Muscle of back (tissue), 13 donors: ENCODE data around the gene POT1. TPM values are rescaled to one million over a fixed set of nuclear protein-coding genes. Genes with fewer than 3 reads are reported as not detected.
"Not testable (repeated sequence)": the region's sequence is repeated elsewhere in the genome, so short reads cannot be mapped to it uniquely, and the experiment has no call there.

ENCODE experiments used
- DNase-seq, 3 donors: peaks; one replicate each; pipeline versions ENCODE4 v3.0.0 to v3.0.0-alpha.2; 2013
- long read RNA-seq, 9 donors: transcript quantifications; one replicate each; lab custom pipeline, GENCODE V29; 2026
- polyA plus RNA-seq, 10 donors: library from polyadenylated mRNA; unstranded; fragments of 120-200 nt; gene quantifications; one replicate each; pipeline ENCODE4 v1.2.1, GENCODE V29; 2013; ENCODE audit not compliant: insufficient read length in 10 of 10

POT1 gene
- 10 to 100 TPM; 16.0 to 26.1 (median 21.1) TPM for polyA plus RNA-seq
- long read RNA-seq, donor 1, result 0 reads
- long read RNA-seq, donor 2, result 0 reads
- long read RNA-seq, donor 3, result 0 reads
- long read RNA-seq, donor 4, full-length matches to known transcripts, result 1 of 1 reads
- long read RNA-seq, donor 4, partial matches to known transcripts, result 0 of 1 reads
- long read RNA-seq, donor 4, other reads (novel, unspliced or antisense), result 0 of 1 reads
- long read RNA-seq, donor 5, full-length matches to known transcripts, result 1 of 1 reads
- long read RNA-seq, donor 5, partial matches to known transcripts, result 0 of 1 reads
- long read RNA-seq, donor 5, other reads (novel, unspliced or antisense), result 0 of 1 reads
- long read RNA-seq, donor 6, result 0 reads
- long read RNA-seq, donor 7, full-length matches to known transcripts, result 1 of 1 reads
- long read RNA-seq, donor 7, partial matches to known transcripts, result 0 of 1 reads
- long read RNA-seq, donor 7, other reads (novel, unspliced or antisense), result 0 of 1 reads
- long read RNA-seq, donor 8, full-length matches to known transcripts, result 1 of 1 reads
- long read RNA-seq, donor 8, partial matches to known transcripts, result 0 of 1 reads
- long read RNA-seq, donor 8, other reads (novel, unspliced or antisense), result 0 of 1 reads
- long read RNA-seq, donor 9, result 0 reads

GRCh38 chr7:124929467-124930172, at the start of gene POT1:
Gene POT1, minus strand, starts transcription at chr7:124929825. Its CDS starts 32,652 bp downstream, at chr7:124897173.
- peak; percentile 99 to 100 (median 100) for DNase-seq

GRCh38 chr7:124975131-124975530, 45.5 kb upstream of the POT1 start:
- not testable (repeated sequence) for DNase-seq

GRCh38 chr7:124965553-124965952, 35.9 kb upstream of the POT1 start:
- no peak for DNase-seq

DNA sequence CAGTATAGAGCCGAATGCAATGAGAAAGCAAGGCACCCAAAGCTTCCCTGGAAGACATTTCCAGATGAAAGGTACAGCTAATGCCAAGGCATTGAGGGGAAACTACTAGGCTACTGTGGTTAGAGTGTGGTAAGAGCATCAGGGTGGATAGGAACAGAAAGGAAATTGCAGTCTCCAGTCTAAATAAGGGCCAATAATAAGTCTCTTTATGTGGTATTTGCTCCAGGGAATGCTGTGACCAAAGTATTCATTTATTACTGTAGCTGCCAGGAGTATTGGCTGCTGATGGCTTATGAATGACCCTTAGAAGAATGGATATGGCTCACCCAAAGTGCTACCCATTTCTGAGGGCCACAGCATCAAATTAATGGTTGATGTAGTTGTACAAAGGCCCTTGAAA, 30.1 kb upstream of the POT1 start:
- DNase-seq, result no peak

DNA sequence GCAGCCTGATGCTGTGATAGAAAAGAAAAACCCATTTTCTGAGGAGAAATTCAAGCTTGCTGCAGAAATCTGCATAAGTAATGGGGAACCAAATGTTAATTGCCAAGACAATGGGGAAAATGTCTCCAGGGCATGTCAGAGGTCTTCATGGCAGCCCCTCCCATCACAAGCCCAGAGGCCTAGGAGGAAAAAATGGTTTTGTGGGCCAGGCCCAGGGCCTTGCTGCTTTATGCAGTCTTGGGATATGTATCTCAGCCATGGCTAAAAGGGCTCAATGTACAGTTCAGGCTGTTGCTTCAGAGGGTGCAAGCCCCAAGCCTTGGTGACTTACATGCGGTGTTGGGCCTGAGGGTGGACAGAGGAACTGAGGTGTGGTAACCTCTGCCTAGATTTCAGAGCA, 28.3 kb upstream of the POT1 start:
- DNase-seq, result not testable (repeated sequence)

GRCh38 chr7:124956160-124956559, 26.5 kb upstream of the POT1 start:
- DNase-seq, result no peak

- no peak for DNase-seq
These were observed 25.2 kb upstream of the POT1 start for GRCh38 chr7:124954790-124955189.

- DNase-seq, result no peak
These were observed 16.1 kb upstream of the POT1 start for GRCh38 chr7:124945680-124946079.

- DNase-seq, result no peak
These were observed 13.8 kb upstream of the POT1 start for GRCh38 chr7:124943472-124943871.

DNA sequence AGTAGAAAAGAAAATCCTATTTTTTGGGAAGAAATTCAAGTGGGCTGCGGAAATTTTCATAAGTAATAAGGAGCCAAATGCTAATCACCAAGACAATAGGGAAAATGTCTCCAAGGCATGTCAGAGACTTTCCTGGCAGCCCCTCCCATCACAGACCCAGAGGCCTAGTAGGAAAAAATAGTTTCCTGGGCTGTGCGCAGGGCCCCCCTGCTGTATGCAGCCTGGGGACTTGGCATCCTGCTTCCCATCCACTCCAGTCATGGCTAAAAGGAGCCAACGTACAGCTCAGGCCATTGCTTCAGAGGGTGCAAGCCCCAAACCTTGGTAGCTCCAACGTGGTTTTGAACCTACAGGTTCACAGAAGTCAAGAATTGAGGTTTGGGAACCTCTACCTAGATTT, 12.8 kb upstream of the POT1 start:
- DNase-seq, result no peak

- DNase-seq, result peak in 2 of 3 donors; percentile 10 to 19
These were observed 10.7 kb upstream of the POT1 start for GRCh38 chr7:124940306-124940705.

DNA sequence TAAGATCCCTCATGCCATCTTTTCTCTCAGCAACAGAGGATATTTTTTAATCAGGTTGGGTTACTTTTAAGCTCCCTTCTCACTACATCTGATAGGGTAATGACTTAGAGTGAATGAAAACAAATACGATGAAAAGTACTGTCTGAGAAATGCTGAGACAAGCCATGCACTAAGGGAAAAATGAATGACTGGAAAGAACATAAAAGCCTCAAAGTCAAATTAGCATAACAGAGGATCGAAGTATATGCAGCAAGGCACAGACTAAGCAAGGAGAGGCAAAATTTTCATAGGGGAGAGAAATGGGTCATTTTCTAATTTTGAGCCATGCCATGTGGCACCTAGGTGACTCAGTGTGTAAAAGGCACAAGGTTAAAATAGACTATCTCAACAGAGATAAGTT, 8.5 kb upstream of the POT1 start:
- DNase-seq, result no peak

DNA sequence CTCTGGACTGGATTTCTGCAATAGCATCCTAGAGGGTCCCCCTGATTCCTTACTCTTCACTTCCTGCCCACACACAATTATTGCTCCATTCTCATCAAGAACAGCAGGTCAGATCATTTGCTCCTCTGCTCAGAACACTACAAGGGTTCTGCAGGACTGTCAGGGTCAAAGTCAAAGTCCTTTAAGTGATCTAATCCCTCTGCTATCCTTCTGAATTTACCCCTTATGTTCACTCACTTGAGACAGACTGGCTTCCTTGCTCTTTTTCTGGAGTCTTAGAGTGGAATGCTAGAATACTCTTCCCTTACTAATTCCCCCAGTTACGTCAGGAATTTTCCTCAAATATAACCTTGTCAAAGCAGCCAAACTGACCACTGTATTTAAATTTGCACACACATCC, 7.5 kb upstream of the POT1 start:
- no peak for DNase-seq

DNA sequence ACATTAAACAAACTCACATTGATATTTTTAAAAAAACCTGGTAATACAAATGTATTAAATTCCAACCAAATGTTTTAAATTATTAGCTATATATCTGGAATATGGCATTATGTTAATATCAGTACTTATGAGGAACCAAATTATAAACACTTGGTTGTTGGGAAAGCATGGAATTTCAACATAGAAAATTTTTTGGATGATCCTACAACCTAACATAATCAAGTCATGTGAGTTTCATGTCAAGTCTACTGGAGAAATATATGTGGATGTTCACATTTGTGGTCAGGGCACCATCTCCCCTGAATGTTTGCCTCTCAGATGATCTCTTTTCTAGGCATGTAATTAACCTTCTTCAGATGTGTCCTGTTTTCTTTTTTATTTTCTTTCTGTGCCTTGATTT, 5.2 kb upstream of the POT1 start:
- DNase-seq, result no peak

DNA sequence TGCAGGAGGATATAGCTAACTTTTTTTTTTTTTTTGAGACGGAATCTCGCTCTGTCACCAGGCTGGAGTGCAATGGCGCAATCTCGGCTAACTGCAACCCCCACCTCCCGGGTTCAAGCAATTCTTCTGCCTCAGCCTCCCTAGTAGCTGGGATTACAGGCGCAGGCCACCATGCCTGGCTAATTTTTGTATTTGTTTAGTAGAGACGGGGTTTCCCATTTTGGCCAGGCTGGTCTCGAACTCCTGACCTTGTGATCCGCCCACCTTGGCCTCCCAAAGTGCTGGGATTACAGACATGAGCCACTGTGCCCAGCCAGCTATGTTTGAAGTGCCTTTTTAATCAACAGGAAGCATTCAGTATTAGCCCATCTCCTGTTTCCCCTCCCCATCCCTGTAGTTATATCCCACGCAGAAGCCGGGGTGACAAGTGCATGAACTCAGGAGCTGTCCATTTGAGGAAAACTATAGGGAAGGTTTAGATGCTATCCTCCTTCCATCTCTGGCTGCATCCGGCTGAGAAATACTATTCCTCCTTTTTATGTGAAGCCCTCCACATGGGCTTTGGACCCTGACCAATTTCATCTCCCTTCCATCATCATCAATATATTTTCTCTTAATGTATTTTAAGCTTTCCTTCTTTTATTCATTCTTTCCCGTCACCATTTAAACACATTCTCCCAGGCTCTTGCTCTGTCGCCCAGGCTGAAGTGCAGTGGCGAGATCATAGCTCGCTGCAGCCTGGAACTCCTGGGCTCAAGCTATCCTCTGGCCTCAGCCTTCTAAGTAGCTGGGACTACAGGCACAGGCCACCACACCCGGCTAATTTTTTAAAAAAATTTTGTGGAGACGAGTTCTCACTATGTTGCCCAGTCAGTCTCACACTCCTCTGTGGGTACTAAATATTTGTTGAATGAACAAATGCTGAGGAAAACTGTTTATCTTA, 1.3 kb upstream of the POT1 start:
- DNase-seq, result peak in 2 of 3 donors; percentile 3 to 11

DNA sequence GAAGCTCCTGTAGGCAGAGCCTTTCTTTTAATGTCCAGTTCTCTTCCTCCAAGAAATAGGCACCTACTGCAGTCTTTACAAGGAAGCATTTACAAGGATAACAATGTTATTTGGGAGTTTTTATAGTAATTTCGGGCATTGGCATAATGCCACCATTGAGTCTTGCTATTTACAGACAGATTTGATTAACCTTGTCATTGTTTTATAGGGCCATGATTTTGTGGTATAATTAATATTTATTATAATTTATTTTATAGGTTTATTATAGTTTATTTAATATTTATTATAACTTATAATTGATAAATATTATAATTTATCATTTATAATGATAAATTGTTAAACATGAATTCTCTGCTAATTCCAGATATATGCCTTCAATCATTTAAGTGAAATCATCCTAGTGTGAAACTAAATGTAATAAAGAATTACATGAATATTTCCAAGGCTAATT, 573 bp upstream of the POT1 start:
- no peak for DNase-seq

GRCh38 chr7:124924906-124925305, 4.7 kb downstream of the POT1 start:
- DNase-seq, result no peak

DNA sequence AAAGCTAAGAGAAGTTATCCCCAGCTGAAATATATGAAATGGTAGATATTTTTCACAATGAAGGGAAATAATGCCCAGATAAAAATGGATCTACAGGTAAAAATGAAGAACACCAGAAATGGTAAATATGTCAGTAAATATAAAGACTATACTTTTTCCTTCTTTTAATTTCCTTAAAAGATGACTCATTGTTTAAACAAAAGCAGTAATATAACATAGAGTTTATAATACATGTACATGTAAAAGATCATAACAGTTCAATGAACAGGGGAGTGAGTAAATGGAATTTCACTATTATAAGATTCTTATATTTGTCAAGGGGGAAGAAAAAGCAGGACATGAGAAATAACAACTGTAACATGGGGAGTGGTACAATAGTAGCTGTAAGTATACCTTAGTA, 7.4 kb downstream of the POT1 start:
- no peak for DNase-seq

DNA sequence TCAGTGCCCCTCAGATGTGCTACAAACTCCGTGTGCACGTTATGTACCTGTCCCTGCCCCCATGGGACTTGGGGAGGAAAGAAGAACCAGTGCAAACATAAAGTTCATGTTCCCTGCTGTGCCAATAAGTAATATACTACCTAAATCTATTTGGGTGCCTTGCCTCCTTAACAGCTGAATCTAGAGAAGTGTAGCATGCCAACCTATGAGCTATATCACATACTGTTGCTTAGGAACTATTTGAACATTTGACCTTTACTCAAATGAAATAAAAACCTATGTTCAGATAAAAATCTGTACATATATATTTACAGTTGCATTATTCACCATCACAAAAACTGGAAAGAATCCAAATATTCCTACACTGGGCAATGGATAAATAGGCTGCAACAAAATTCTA, 9.8 kb downstream of the POT1 start:
- no peak for DNase-seq

DNA sequence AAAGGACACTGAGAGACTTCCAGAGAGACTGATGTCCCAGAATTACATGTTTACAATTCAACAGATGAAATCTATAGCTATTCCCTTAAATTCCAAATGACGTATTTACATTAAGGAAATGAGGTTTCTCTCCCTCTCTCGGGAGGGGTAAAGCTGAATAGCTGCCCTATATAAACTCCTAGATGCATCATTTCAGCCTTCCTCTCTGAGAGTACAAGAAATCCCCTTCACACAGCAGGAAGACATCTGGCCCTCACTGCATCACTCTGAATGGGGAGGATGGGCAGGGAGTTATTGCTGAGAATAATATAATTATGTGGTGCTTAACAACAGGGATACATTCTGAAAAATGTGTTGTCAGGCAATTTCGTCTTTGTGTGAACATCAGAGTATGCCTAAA, 11.0 kb downstream of the POT1 start:
- no peak for DNase-seq

DNA sequence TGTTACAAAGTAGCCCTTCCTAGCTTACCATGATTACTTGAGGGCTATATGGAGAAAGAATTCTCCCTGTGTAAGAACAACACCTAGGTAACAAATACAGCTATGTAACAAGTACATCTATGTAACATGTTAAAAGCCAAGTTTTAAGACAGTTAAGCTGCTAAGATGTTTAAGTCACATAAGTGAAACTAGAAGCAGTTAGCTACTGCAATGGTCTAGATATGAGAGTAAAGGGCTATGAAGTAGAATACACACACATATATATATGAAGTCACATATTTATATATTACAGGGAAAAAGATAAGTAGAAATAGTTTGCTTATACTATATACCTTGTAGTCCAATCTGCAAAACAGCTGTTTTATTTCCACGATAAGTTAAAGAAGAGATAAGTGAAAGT, 14.4 kb downstream of the POT1 start:
- DNase-seq, result no peak

DNA sequence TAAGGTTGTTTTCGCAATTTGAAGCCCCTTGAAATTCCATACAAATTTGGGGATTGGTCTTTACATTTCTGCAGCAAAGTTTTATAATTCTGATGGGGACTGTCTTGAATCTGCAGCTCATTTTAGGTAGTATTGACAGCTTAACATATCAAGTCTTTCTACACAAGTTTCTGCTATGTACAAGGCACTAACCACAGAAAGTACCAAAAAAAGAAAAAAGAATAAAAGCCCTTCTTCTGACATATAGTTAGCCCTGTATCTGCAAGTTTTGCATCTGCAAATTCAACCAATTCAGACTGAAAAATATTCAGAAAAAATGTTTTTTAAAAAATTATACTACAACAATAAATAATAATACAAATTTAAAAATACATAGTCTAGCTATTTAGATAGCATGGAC, 15.3 kb downstream of the POT1 start:
- no peak for DNase-seq
